Measurements from ENCODE around the gene SURF6. TPM values are rescaled to one million over a fixed set of nuclear protein-coding genes. Genes with fewer than 3 reads are reported as not detected.
"Not testable (repeated sequence)": the region's sequence is repeated elsewhere in the genome, so short reads cannot be mapped to it uniquely, and the experiment has no call there.

Gene SURF6
- total RNA-seq, 1 experiment from 2014 or later, result 56.3 TPM

GRCh38 chr9:133301253-133302230 is 34.4 kb downstream of the SURF6 start:
- no peaks in the 10 kb centered on the region for H3K4me1 ChIP-seq (ENCODE audit: insufficient read depth, low read length)
- H3K23me2 ChIP-seq (ENCODE audit: insufficient read length, low read depth, low read length, poor library complexity, severe bottlenecking), result no peaks in the 10 kb centered on the region
- WGBS (ENCODE audit: extremely low coverage, insufficient read length, low lambda C conversion rate), result no CpG with 5 or more reads among the region's 13 CpGs
- Mint-ChIP-seq H3K4me3 (no peak overlapping the region), H3K36me3 (ENCODE audit: insufficient read depth in 1 of 3, low read depth in 3 of 3) (peaks cover 0 to 1% (median 0%) of the 10 kb centered on the region in 3 experiments; a peak in 1 of 7 replicates), H3K4me1 (peaks cover 0 to 3% of the 10 kb centered on the region in 2 experiments; a peak in 1 of 4 replicates), H3K27ac (no peak overlapping the region), H3K9me3 (peaks cover 5 to 7% of the 10 kb centered on the region in 2 experiments; a peak in 4 of 5 replicates), H3K27me3 (ENCODE audit: low read depth) (peaks cover 44% of the 10 kb centered on the region)
- no peak overlapping the region for H2BK5ac ChIP-seq (ENCODE audit: insufficient read length, low read length)
- H2BK15ac ChIP-seq (ENCODE audit: low read depth, low read length), result no peak overlapping the region
- H4K20me1 ChIP-seq (ENCODE audit: control insufficient read depth, insufficient read depth, insufficient read length), result no peaks in the 10 kb centered on the region
- no peak overlapping the region for H2AFZ ChIP-seq (ENCODE audit: low read length)
- no peak overlapping the region for H3T11ph ChIP-seq (ENCODE audit: low read length)
- TF ChIP-seq, protein P1, sequence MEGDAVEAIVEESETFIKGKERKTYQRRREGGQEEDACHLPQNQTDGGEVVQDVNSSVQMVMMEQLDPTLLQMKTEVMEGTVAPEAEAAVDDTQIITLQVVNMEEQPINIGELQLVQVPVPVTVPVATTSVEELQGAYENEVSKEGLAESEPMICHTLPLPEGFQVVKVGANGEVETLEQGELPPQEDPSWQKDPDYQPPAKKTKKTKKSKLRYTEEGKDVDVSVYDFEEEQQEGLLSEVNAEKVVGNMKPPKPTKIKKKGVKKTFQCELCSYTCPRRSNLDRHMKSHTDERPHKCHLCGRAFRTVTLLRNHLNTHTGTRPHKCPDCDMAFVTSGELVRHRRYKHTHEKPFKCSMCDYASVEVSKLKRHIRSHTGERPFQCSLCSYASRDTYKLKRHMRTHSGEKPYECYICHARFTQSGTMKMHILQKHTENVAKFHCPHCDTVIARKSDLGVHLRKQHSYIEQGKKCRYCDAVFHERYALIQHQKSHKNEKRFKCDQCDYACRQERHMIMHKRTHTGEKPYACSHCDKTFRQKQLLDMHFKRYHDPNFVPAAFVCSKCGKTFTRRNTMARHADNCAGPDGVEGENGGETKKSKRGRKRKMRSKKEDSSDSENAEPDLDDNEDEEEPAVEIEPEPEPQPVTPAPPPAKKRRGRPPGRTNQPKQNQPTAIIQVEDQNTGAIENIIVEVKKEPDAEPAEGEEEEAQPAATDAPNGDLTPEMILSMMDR (conservative IDR thresholded peaks at IDR 0.05), result no peak
- DNase-seq, result no peak
- H3K27me3 ChIP-seq (ENCODE audit: insufficient read depth, low read length), result no peaks in the 10 kb centered on the region
- no peaks in the 10 kb centered on the region for H3K79me1 ChIP-seq (ENCODE audit: insufficient read depth, low read depth, low read length, poor library complexity, severe bottlenecking)
- no peak overlapping the region for H2BK12ac ChIP-seq (ENCODE audit: insufficient read length, low read depth, low read length)
- H2BK20ac ChIP-seq (ENCODE audit: low read depth, low read length, poor library complexity, severe bottlenecking), result no peak overlapping the region
- no peak overlapping the region for H3K14ac ChIP-seq (ENCODE audit: insufficient read depth, low read length)
- no peak overlapping the region for H3K4ac ChIP-seq (ENCODE audit: low read depth, low read length)
- no peak overlapping the region for H3K18ac ChIP-seq (ENCODE audit: insufficient read length, low read depth, low read length)
- H2BK120ac ChIP-seq (ENCODE audit: low read depth, low read length, poor library complexity, severe bottlenecking), result no peak overlapping the region
- no peak overlapping the region for H3K27ac ChIP-seq (ENCODE audit: insufficient read length, low read depth, low read length)
- no peak overlapping the region for H4K8ac ChIP-seq (replicated peaks; ENCODE audit: insufficient read length, low read depth, low read length)
- H4K5ac ChIP-seq (ENCODE audit: insufficient read length, low read depth, low read length), result no peak overlapping the region
- no peak overlapping the region for H2AK5ac ChIP-seq (ENCODE audit: insufficient read length, low read length)
- no peak overlapping the region for H3K56ac ChIP-seq (ENCODE audit: insufficient read length, low read depth, low read length)
- no peak overlapping the region for H3K9ac ChIP-seq (ENCODE audit: extremely low read depth, insufficient read length, low read length)
- no peak overlapping the region for H4K91ac ChIP-seq (ENCODE audit: insufficient read length, low read depth, low read length)
- H3K23ac ChIP-seq (ENCODE audit: insufficient read length, low read depth, low read length), result no peak overlapping the region
- no peaks in the 10 kb centered on the region for H3K9me3 ChIP-seq (ENCODE audit: control insufficient read depth, low read depth, low read length)
- H3K79me2 ChIP-seq (ENCODE audit: insufficient read depth, low read length), result no peaks in the 10 kb centered on the region
- H3K4me2 ChIP-seq (ENCODE audit: insufficient read depth, insufficient read length, low read length), result no peak overlapping the region

- not testable (repeated sequence) for DNase-seq; H3K4me1 Mint-ChIP-seq; H3K4me3 Mint-ChIP-seq; H2AK5ac ChIP-seq (ENCODE audit: insufficient read length, low read length); H4K8ac ChIP-seq (replicated peaks; ENCODE audit: insufficient read length, low read depth, low read length); H4K5ac ChIP-seq (ENCODE audit: insufficient read length, low read depth, low read length); H3K79me1 ChIP-seq (ENCODE audit: insufficient read depth, low read depth, low read length, poor library complexity, severe bottlenecking); H3K36me3 Mint-ChIP-seq (ENCODE audit: insufficient read depth in 1 of 3, low read depth in 3 of 3); H2BK5ac ChIP-seq (ENCODE audit: insufficient read length, low read length); H2AFZ ChIP-seq (ENCODE audit: low read length); H3K4ac ChIP-seq (ENCODE audit: low read depth, low read length); H3T11ph ChIP-seq (ENCODE audit: low read length); H3K14ac ChIP-seq (ENCODE audit: insufficient read depth, low read length); H3K27ac ChIP-seq (ENCODE audit: insufficient read length, low read depth, low read length); H4K20me1 ChIP-seq (ENCODE audit: control insufficient read depth, insufficient read depth, insufficient read length); H3K23me2 ChIP-seq (ENCODE audit: insufficient read length, low read depth, low read length, poor library complexity, severe bottlenecking); H3K4me2 ChIP-seq (ENCODE audit: insufficient read depth, insufficient read length, low read length); H2BK120ac ChIP-seq (ENCODE audit: low read depth, low read length, poor library complexity, severe bottlenecking); H3K9me3 ChIP-seq (ENCODE audit: control insufficient read depth, low read depth, low read length); H3K27me3 ChIP-seq (ENCODE audit: insufficient read depth, low read length); H3K56ac ChIP-seq (ENCODE audit: insufficient read length, low read depth, low read length); H4K91ac ChIP-seq (ENCODE audit: insufficient read length, low read depth, low read length); H3K9ac ChIP-seq (ENCODE audit: extremely low read depth, insufficient read length, low read length); H2BK15ac ChIP-seq (ENCODE audit: low read depth, low read length); H3K23ac ChIP-seq (ENCODE audit: insufficient read length, low read depth, low read length); H3K27ac Mint-ChIP-seq; H3K18ac ChIP-seq (ENCODE audit: insufficient read length, low read depth, low read length); H3K79me2 ChIP-seq (ENCODE audit: insufficient read depth, low read length); H2BK20ac ChIP-seq (ENCODE audit: low read depth, low read length, poor library complexity, severe bottlenecking); H2BK12ac ChIP-seq (ENCODE audit: insufficient read length, low read depth, low read length); H3K4me1 ChIP-seq (ENCODE audit: insufficient read depth, low read length)
- WGBS (ENCODE audit: extremely low coverage, insufficient read length, low lambda C conversion rate), result no CpG with 5 or more reads among the region's 16 CpGs
- peaks cover 11 to 14% of the 10 kb centered on the region in 2 experiments for H3K9me3 Mint-ChIP-seq
- H3K27me3 Mint-ChIP-seq (ENCODE audit: low read depth), result peaks cover 42% of the 10 kb centered on the region
Observed at GRCh38 chr9:133299996-133300395, 36.0 kb downstream of the SURF6 start.

Measured in H9 (cell line).